MCF 10A (cell line): ENCODE results near the gene POU3F1. TPM values are rescaled to one million over a fixed set of nuclear protein-coding genes. Genes with fewer than 3 reads are reported as not detected.

Experiments used
- BruUV-seq: library from RNA; stranded (reverse); fragments of 400-500 nt; replicated peaks from 2 replicates; lab custom pipeline; 2021; lab: Mats Ljungman, UMichigan
- CTCF ChIA-PET: fragments of 300-600 bp; sonication (Branson Sonifier 250); formaldehyde crosslinking; extraction: SDS; loops from one replicate; lab custom pipeline; 2021; ENCODE audit warnings: antibody characterized with exemption, inconsistent platforms; lab: Yijun Ruan, JAX
- POLR2A ChIA-PET: fragments of 300-600, 350-650 bp; sonication (Branson Sonifier 250); formaldehyde crosslinking; extraction: SDS; loops from one replicate; lab custom pipeline; 2020; ENCODE audit warnings: antibody characterized with exemption, inconsistent platforms; lab: Yijun Ruan, JAX
- DNase-seq: peaks from one replicate; pipeline ENCODE4 v3.0.0-alpha.2; 2018; ENCODE audit not compliant: unreplicated experiment
- H3K27ac Mint-ChIP-seq: one replicate; pipeline ENCODE4 v1.8.0; 2022; ENCODE audit warnings: mild to moderate bottlenecking, low read depth, mixed read lengths; ENCODE audit not compliant: unreplicated experiment
- H3K27me3 Mint-ChIP-seq: one replicate; pipeline ENCODE4 v1.8.0; 2022; ENCODE audit warnings: mixed read lengths; ENCODE audit not compliant: insufficient read depth, unreplicated experiment
- H3K36me3 Mint-ChIP-seq: one replicate; pipeline ENCODE4 v1.8.0; 2022; ENCODE audit warnings: mild to moderate bottlenecking, moderate library complexity, mixed read lengths; ENCODE audit not compliant: insufficient read depth, unreplicated experiment
- H3K4me1 Mint-ChIP-seq: one replicate; pipeline ENCODE4 v1.8.0; 2022; ENCODE audit warnings: mixed read lengths; ENCODE audit not compliant: insufficient read depth, unreplicated experiment
- H3K4me3 Mint-ChIP-seq: one replicate; pipeline ENCODE4 v1.8.0; 2022; ENCODE audit warnings: mild to moderate bottlenecking, moderate library complexity, mixed read lengths; ENCODE audit not compliant: unreplicated experiment
- H3K9me3 Mint-ChIP-seq: one replicate; pipeline ENCODE4 v1.8.0; 2022; ENCODE audit warnings: mixed read lengths; ENCODE audit not compliant: unreplicated experiment
- CTCF ChIP-seq: fragments of 200-600 bp; IDR thresholded peaks from one replicate; pipeline ENCODE4 v1.8.0; 2022; ENCODE audit warnings: antibody characterized with exemption, mild to moderate bottlenecking; ENCODE audit not compliant: unreplicated experiment
- intact Hi-C: fragments of 100-400 bp; cut with micrococcal nuclease; formaldehyde crosslinking; loops from 2 replicates; pipeline ENCODE4 v1.14.1; 2022
- total RNA-seq: library from RNA; stranded (reverse); gene quantifications from 2 replicates; pipeline ENCODE4 v1.2.3, GENCODE V29; 2022

POU3F1 gene
- total RNA-seq, 1 experiment from 2014 or later = 0.14 TPM

DNA sequence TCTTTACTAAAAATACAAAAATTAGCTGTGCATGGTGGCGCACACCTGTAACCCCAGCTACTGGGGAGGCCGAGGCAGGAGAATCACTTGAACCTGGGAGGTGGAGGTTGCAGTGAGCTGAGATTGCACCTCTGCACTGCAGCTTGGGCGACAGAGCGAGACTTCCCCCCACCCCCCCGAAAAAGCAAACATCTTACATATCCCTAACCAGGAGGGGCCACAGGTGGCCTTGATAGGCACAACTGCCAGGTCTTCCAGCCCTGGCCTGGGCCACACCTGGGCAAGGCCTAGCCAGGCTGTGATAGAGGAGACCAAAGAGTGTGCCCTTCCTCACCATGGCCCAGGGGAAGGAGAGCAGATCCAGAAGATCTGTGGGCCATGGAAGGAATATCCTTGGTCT, 28.6 kb upstream of the POU3F1 start:
- no peak for DNase-seq
- ChIA-PET CTCF (no interaction called here), POLR2A (no interaction called here)
- no peaks in the 10 kb centered on the region for H3K36me3 Mint-ChIP-seq
- TF ChIP-seq CTCF = no peak
- no peaks in the 10 kb centered on the region for H3K9me3 Mint-ChIP-seq
- H3K4me1 Mint-ChIP-seq = no peaks in the 10 kb centered on the region
- peaks cover 20% of the 10 kb centered on the region for H3K27me3 Mint-ChIP-seq
- H3K27ac Mint-ChIP-seq = no peak overlapping the region
- H3K4me3 Mint-ChIP-seq = no peak overlapping the region
- BruUV-seq = no TSS peak
- intact Hi-C loops = no loop called here

DNA sequence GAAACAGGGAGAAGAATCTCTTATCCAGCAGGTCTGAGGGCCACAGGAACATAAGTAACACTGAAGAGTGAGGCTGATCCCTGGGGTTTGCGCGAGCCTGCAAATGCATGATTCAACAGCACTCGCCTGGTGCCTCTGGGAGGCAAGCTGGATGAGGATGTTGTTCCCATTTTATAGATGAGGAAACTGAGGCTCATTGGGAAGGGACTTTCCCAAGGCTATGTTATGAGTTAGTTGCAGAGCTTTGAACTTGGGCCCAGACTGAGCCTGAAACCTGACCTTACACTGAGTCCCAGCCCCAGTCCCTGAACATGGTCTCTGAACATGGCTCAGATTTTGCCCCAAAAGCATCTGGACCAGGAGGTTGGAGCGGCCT, 27.7 kb upstream of the POU3F1 start:
- Mint-ChIP-seq H3K4me3 (no peak overlapping the region), H3K4me1 (no peaks in the 10 kb centered on the region), H3K36me3 (no peaks in the 10 kb centered on the region), H3K9me3 (no peaks in the 10 kb centered on the region), H3K27ac (no peak overlapping the region), H3K27me3 (peaks cover 20% of the 10 kb centered on the region)
- TF ChIP-seq CTCF = no peak
- DNase-seq = no peak
- ChIA-PET CTCF (interaction anchor here (0.6 kb wide), 1 partner anchor 821 kb away, joined by 3 read pairs; no protein-coding TSS in a partner anchor), POLR2A (no interaction called here)
- intact Hi-C loops = no loop called here
- no TSS peak for BruUV-seq

- POLR2A ChIA-PET = interaction anchor here (0.7 kb wide), 1 partner anchor 681 kb away, joined by 4 read pairs; no protein-coding TSS in a partner anchor
- no TSS peak for BruUV-seq
Observed at GRCh38 chr1:38073534-38074301, 27.1 kb upstream of the POU3F1 start.

More at GRCh38 chr1:38073534-38074301, 27.1 kb upstream of the POU3F1 start:
- TF ChIP-seq CTCF = no peak
- CTCF ChIA-PET = interaction anchor here (0.6 to 0.8 kb wide), 3 partner anchors 9 to 761 kb away, joined by 3 read pairs; no protein-coding TSS in a partner anchor
- DNase-seq = no peak
- H3K36me3 Mint-ChIP-seq = no peaks in the 10 kb centered on the region
- H3K4me1 Mint-ChIP-seq = no peaks in the 10 kb centered on the region
- H3K27me3 Mint-ChIP-seq = peaks cover 20% of the 10 kb centered on the region
- H3K4me3 Mint-ChIP-seq = no peak overlapping the region
- intact Hi-C loops = no loop called here
- H3K9me3 Mint-ChIP-seq = no peaks in the 10 kb centered on the region
- no peak overlapping the region for H3K27ac Mint-ChIP-seq
